ENCODE measurements around the gene SLCO4A1. TPM values are rescaled to one million over a fixed set of nuclear protein-coding genes. Genes with fewer than 3 reads are reported as not detected.

Gene SLCO4A1
- total and polyA plus RNA-seq, 4 donors = 4.7 to 152 (median 42.5) TPM

DNA sequence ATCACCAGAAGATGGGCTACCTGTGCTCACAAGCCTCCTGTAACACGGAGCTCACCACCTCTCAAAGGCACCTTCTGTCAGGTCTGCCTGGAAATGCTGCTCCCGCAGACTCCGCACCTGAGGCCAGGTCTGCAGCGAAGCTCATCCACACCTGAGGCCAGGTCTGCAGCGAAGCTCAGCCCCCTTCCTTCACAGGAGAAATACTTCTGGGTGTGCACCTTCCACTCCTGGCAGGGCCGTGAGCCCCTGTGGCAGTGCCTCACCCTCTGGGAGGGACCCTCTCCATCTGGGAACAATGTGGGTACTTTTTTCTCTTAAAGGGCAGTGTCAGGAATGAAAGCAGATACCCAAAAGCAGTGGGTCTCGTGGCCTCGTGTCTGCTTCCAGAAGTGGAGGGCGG is 1.4 kb upstream of the SLCO4A1 start:
- Histone ChIP-seq H3K27me3 (ENCODE audit: control insufficient read depth in 3 of 3, insufficient read depth in 3 of 3, low read length in 2 of 3) (peaks cover 0 to 56% (median 27%) of the 10 kb centered on the region in 3 donors), H3K36me3 (ENCODE audit: control insufficient read depth in 4 of 4, insufficient read depth in 4 of 4, low read length in 4 of 4) (peaks cover 0 to 1% (median 0%) of the 10 kb centered on the region in 4 donors), H3K27ac (ENCODE audit: low read depth in 1 of 2, low read length in 1 of 2) (no peak overlapping the region), H3K9ac (ENCODE audit: insufficient read depth in 1 of 2, low read length in 2 of 2) (no peak overlapping the region), H3K4me1 (ENCODE audit: control insufficient read depth in 5 of 5, insufficient read depth in 5 of 5, low read length in 5 of 5) (peaks cover 0 to 14% (median 0%) of the 10 kb centered on the region in 5 donors), H3K4me3 (no peak overlapping the region), H3K9me3 (ENCODE audit: control insufficient read depth in 4 of 4, insufficient read depth in 3 of 4, low read length in 3 of 4) (peaks cover 0 to 2% (median 0%) of the 10 kb centered on the region in 4 donors)
- no peak for TF ChIP-seq CTCF (IDR thresholded peaks at IDR 0.05; ENCODE audit: control extremely low read depth, extremely low read depth)
- no peak for ATAC-seq (ENCODE audit: insufficient read depth, low FRiP score)
- 81 to 86% methylated on average over 9 of the region's 9 CpGs for WGBS, 2 donors
- DNase-seq = no peak

- DNase-seq (no peak), ATAC-seq (ENCODE audit: insufficient read depth, low FRiP score) (no peak)
- no peak for TF ChIP-seq CTCF (IDR thresholded peaks at IDR 0.05; ENCODE audit: control extremely low read depth, extremely low read depth)
- Histone ChIP-seq H3K27ac (ENCODE audit: low read depth in 1 of 2, low read length in 1 of 2) (peak overlapping the region; percentile 68 to 79), H3K9ac (ENCODE audit: insufficient read depth in 1 of 2, low read length in 2 of 2) (no peak overlapping the region), H3K27me3 (ENCODE audit: control insufficient read depth in 3 of 3, insufficient read depth in 3 of 3, low read length in 2 of 3) (peaks cover 0 to 54% (median 27%) of the 10 kb centered on the region in 3 donors), H3K9me3 (ENCODE audit: control insufficient read depth in 4 of 4, insufficient read depth in 3 of 4, low read length in 3 of 4) (peaks cover 0 to 2% (median 0%) of the 10 kb centered on the region in 4 donors), H3K4me3 (peak overlapping the region; percentile 43), H3K36me3 (ENCODE audit: control insufficient read depth in 4 of 4, insufficient read depth in 4 of 4, low read length in 4 of 4) (peaks cover 0 to 1% (median 0%) of the 10 kb centered on the region in 4 donors), H3K4me1 (ENCODE audit: control insufficient read depth in 5 of 5, insufficient read depth in 5 of 5, low read length in 5 of 5) (peaks cover 0 to 14% (median 0%) of the 10 kb centered on the region in 5 donors)
- WGBS, 2 donors = 15 to 33% methylated on average over 28 to 32 of the region's 32 CpGs
Observed at GRCh38 chr20:62641321-62642050, 817 bp upstream of the SLCO4A1 start.

DNA sequence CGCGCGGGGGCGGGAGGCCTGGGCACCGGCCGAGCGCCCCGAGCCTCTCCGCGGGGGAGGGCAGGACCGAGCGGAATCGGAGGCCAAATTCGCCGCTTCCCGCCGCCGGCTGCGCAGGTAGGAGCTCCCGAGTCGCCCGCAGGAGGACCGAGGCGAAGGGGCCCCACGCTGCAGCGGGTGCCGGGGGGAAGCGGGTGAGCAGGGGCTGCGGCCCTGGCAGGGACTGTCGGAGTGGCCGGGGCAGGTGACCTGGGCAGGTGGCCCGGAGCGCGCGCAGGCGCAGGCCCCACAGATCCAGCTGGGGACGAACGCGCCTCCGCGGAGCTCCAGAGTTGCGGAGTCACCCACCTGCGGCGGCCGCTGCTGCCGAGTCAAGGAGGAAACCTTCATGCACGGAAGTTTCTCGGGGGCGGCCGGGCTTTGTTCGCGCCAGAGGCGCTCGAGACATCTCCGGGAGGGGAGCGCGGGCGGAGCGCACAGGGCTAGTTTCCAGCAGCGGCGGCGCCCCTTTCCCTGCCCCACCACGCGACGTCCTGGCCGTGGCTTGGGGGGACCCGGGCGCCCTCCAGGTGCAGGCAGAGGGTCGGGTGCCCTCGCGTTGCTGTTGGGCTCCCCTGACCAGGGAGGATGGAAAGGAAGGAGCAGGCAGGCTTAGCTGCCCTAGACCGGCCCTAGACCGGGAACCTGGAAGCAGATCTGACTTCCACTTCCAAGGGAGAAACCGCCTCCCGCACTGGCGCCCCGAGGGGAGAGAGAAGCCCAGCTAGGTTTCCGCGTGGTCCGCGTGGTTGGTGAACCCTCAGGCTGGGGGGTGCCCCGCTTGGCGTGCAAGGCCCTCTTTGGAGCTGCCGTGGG is 590 bp downstream of the SLCO4A1 start:
- WGBS, 2 donors = 2% methylated on average over 58 to 84 of the region's 84 CpGs
- H3K4me3 ChIP-seq = peak overlapping the region; percentile 71
- H3K27ac ChIP-seq (ENCODE audit: low read depth in 1 of 2, low read length in 1 of 2) = peak overlapping the region in 1 of 2 donors; percentile 40
- DNase-seq (no peak), ATAC-seq (ENCODE audit: insufficient read depth, low FRiP score) (no peak)
- no peak overlapping the region for H3K9ac ChIP-seq (ENCODE audit: insufficient read depth in 1 of 2, low read length in 2 of 2)
- H3K27me3 ChIP-seq (ENCODE audit: control insufficient read depth in 3 of 3, insufficient read depth in 3 of 3, low read length in 2 of 3) = peaks cover 0 to 43% (median 24%) of the 10 kb centered on the region in 3 donors
- TF ChIP-seq CTCF (IDR thresholded peaks at IDR 0.05; ENCODE audit: control extremely low read depth, extremely low read depth) = no peak
- H3K36me3 ChIP-seq (ENCODE audit: control insufficient read depth in 4 of 4, insufficient read depth in 4 of 4, low read length in 4 of 4) = peaks cover 0 to 1% (median 0%) of the 10 kb centered on the region in 4 donors
- peaks cover 0 to 2% (median 0%) of the 10 kb centered on the region in 4 donors for H3K9me3 ChIP-seq (ENCODE audit: control insufficient read depth in 4 of 4, insufficient read depth in 3 of 4, low read length in 3 of 4)
- peaks cover 0 to 16% (median 0%) of the 10 kb centered on the region in 5 donors for H3K4me1 ChIP-seq (ENCODE audit: control insufficient read depth in 5 of 5, insufficient read depth in 5 of 5, low read length in 5 of 5)
